Measurements from ENCODE around the gene FOXD4.
"Not testable (repeated sequence)": the region's sequence is repeated elsewhere in the genome, so short reads cannot be mapped to it uniquely, and the experiment has no call there.

Gene FOXD4

DNA sequence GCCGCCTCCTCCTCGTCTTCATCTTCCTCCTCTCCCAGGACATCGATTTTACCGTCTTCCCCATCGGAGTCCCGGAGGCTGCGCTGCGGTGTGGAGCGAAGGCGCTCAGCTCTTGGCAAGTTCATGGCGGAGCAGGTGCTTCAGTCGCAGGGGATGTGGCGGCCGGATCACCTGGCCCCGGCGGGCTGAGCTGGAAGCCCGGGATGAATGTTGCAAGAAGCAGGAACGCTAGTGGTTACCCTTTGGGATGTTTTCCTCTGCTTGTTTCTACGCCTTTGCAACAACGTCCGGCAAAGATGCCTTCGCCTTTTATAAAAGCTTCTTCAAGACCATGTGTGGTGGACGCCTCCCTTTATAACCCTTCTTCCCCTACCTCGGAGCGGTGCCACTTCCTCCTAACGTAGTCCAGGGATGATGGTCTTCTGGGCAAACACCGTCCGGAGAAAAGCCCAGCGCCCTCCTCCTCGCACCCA is at the start of gene FOXD4:
FOXD4 (minus strand) TSS at position 423 of the 473 bp plus-strand sequence; CDS start at position 125, 298 bp downstream.
- not testable (repeated sequence) for DNase-seq

DNA sequence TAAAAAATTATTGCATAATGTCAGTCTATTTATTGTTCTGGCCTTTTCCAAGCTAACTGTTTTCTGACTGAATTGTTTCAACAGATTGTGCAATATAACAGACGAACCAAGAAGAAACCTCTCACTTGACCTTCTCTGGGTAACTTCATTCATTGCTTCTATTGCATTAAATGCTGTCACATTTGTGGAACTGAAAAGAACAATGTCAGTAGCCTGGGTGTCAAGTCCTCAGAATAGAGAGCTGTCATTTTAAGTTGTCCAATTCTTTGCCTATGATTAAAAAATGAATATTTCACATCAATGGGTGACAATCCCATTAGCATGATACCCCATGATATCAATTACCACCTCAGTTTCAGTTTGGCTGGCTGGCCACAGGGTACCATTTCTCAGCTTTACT is 41.7 kb upstream of the FOXD4 start:
- not testable (repeated sequence) for DNase-seq

DNA sequence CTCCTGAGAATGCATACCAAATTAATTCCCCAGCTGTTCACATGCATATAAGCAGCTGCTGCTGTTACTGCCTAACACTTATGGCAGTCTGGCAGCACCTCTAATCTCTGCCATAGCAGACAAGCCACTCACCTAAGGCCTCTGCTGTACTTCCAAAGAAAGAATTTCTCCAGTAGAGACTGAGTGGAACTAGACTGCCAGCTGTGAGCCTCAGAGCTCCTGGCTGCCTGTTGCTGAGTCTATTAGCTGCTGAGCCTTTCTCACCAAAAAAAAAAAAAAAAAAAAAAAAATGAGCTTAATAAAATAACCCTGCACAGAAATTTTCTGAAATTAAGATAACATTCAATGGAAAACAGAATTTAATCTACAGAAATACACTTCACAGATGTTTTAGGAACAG is 33.0 kb upstream of the FOXD4 start:
- not testable (repeated sequence) for DNase-seq

GRCh38 chr9:139880-140279 is 21.7 kb upstream of the FOXD4 start:
- not testable (repeated sequence) for DNase-seq

DNA sequence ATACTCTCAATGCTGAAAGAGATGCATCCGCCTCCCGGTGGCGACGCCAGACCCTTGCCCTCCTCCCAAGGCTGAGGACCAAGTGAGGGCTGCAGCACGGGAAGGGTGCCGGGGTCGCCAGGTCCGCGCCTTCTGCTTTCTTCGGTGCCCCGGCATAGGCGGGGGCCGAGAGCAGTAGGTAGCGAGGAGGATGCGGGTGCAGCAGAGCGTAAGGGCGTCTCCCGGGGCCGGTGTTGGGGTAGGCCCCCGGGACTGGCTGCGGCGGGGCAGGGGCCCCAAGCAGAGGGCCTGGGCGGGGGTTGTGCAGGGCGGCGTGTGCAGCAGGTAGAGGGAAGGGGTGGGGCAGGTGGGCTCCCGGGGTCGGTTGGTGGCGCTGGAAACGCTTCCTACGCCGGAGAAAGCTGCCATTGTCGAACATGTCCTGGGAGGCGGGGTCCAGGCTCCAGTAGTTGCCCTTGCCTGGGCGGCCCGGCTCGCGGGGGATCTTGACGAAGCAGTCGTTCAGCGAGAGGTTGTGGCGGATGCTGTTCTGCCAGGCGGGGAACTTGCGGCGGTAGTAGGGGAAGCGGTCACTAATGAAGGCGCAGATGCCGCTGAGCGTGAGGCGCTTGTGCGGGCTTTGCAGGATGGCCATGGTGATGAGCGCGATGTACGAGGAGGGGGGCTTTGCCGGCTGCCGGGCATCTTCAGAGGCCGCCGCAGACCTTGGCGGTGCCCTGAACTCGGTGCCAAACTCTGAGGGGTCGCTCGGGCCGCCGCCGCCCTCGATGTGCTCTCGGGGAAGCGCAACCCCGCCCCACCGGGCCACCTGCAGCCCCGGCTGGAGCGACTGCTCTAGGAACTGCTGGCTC is 848 bp downstream of the FOXD4 start:
- not testable (repeated sequence) for DNase-seq

- not testable (repeated sequence) for DNase-seq
These were observed 1.8 kb downstream of the FOXD4 start for GRCh38 chr9:116239-117077.

GRCh38 chr9:115118-115451 is 3.1 kb downstream of the FOXD4 start:
- DNase-seq = not testable (repeated sequence)

DNA sequence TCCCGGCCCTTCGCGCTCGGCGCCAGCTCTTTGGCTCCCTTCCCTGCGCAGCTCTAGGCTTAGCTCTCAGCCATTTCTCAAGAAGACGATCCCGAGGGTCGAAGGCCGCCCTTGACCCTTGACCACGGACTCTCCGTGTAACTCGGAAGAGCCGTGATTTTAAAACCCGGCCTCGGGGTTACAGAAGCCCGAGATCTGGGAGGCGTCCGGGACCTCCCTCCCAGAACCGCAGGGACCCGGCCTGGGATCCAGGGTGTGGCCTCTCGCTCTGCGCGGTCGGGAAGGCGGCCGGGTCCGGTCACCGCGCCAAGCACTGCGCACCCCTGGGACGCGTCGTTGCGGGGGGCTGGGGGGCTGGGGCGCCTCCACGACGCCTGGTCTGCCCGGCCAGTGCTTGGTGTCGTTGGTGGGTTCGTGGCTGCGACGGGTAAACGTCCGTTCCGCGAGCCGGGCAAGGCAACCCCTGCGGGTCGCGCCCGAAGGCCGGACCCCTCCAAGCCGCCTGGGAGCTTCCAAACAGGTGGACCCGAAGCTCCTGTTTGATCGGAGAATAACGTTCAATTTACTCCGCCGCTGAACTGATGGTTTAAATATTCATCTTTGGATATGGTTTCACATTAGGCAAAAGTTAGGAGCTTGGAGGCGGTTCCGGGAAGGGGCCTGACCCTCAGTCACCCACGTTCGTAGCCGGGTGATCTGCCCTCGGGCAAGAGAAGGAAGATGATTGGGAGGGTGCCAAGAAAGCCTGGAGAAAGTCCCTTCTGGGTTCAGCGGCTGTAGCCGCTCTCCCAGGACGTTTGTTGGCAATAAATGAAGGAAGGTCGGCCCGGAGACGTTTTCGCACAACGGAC is 3.7 kb downstream of the FOXD4 start:
- not testable (repeated sequence) for DNase-seq

DNA sequence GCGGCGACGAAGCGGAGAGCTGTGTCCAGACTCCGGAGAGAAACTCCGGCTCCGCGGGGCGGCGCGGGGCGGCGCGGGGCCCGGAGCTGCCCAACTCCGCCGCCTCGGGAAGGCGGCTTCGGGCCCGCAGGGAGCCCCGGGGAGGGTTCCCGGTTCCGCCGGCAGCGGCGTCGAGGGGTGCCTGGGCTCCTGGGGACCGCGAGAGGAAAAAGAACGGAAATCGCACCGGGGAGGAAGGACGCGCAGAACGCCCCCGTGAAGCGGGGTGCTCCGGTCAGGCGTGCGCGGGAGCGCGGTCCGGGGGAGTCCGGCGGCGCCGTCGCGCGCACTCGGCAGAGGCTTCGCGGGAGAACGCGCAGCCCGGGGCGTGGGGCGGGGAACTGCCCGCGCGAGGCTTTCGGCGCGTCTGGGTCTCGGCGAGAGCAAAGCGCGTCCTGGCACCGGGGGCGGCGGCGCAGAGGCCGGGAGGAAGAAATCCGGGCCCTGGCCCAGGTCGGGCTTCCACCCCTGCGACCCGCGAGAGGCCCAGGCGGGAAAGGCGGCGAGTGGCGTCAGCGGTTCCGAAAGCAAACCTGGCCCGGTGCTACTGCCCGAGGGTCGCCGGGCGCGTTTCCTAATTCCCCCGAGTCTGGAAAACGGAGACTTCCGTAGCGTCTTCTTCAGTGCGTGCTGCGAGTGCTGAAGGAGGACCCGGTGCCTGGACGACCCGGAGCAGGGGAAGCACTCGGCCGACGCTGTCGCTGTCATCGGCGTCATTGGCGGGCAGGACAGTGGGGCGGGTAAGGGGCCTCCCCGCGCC is 4.5 kb downstream of the FOXD4 start:
- DNase-seq = not testable (repeated sequence)

GRCh38 chr9:112589-113467 is 5.4 kb downstream of the FOXD4 start:
- not testable (repeated sequence) for DNase-seq

- DNase-seq = not testable (repeated sequence)
These were observed 7.5 kb downstream of the FOXD4 start for GRCh38 chr9:110672-111071.

- not testable (repeated sequence) for DNase-seq
These were observed 8.7 kb downstream of the FOXD4 start for GRCh38 chr9:109540-109939.

- DNase-seq = not testable (repeated sequence)
These were observed 9.3 kb downstream of the FOXD4 start for GRCh38 chr9:108742-109495.

DNA sequence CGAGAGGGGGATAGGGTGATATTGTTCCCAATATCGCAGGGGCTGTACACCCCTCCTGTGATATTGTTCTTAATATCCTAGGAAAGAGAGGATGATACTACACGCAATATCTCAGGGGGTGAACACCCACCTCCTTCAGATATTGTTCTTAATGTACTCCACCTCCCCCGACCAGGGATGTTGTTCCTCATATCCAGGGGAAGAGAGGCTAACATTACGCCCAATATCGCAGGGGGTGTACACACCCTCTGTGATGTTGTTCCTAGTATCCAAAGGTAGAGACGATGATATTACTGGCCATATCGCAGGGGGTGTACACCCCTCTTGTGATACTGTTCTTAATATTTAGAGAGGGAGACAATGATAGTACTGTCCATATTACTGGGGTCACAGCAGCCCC is 12.2 kb downstream of the FOXD4 start:
- DNase-seq = not testable (repeated sequence)

- DNase-seq = not testable (repeated sequence)
These were observed 17.8 kb downstream of the FOXD4 start for GRCh38 chr9:100430-100829.

DNA sequence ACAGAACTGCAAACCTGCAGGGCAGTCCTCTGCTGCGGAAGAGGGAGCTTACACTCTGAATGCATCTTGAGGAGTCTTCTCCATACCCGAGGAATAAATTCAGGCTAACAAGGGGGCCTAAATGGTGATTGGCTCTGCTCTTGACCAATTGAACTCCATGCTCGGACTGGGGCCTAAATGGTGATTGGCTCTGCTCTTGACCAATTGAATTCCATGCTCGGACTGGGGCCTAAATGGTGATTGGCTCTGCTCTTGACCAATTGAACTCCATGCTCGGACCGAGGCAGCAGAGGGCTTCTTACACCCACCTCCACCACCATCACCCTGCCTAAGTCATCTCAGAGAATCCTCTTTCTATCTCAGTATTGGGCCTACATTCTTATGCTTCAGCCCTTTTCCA is 18.4 kb downstream of the FOXD4 start:
- DNase-seq = not testable (repeated sequence)

GRCh38 chr9:98775-99174 is 19.4 kb downstream of the FOXD4 start:
- not testable (repeated sequence) for DNase-seq

DNA sequence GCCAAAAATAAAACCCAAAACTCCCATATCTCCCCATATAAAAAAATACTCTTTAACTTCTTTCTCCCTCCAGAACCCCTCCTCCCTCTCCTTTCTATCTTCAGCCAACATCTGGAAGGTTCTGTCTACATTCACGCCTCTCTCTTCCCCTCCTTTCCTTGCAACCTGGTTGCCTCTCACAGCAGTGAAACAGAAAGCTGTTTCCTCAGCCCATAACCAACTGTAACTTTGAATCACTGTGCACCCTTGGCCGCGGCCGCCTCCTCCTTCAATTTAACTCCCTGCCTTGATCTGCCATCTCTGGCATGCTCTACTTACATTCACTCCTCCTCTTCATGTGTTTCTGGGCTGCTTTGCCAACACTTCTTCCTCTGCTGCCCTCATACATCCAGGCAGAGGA is 23.2 kb downstream of the FOXD4 start:
- not testable (repeated sequence) for DNase-seq

- not testable (repeated sequence) for DNase-seq
These were observed 23.9 kb downstream of the FOXD4 start for GRCh38 chr9:94323-94722.

- not testable (repeated sequence) for DNase-seq
These were observed 24.3 kb downstream of the FOXD4 start for GRCh38 chr9:93909-94308.

Data from amniotic stem cell (primary cell).